H1 (cell line): ENCODE measurements around the gene ZNF367. TPM values are rescaled to one million over a fixed set of nuclear protein-coding genes. Genes with fewer than 3 reads are reported as not detected.

ENCODE experiments used
- ASH2L ChIP-seq: fragments of 200-600, 300-600 bp; sonication (generic); IDR thresholded peaks from one replicate; pipeline ENCODE4 v1.7.1; 2017; ENCODE audit warnings: low read length
- BCL11A ChIP-seq, 2 experiments: IDR thresholded peaks; one replicate each; pipeline ENCODE4 v1.6.1; 2011; ENCODE audit warnings: low read depth in 2 of 2, low read length in 2 of 2, mild to moderate bottlenecking in 2 of 2
- BRCA1 ChIP-seq: IDR thresholded peaks from 2 replicates; pipeline ENCODE4 v1.6.1; 2012; ENCODE audit warnings: low read depth, low read length, improper control_type of control experiment
- CBX5 ChIP-seq: fragments of 300-800, 300-1000 bp; sonication (generic); IDR thresholded peaks from 2 replicates; pipeline ENCODE4 v1.7.1; 2016; ENCODE audit warnings: antibody characterized with exemption, low read length, low read depth
- CBX8 ChIP-seq: fragments of 300-800, 300-1000 bp; sonication (generic); IDR thresholded peaks from 2 replicates; pipeline ENCODE4 v1.7.1; 2016; ENCODE audit warnings: low read depth, low read length, borderline replicate concordance
- CEBPB ChIP-seq: IDR thresholded peaks from 2 replicates; pipeline ENCODE4 v1.6.1; 2012; ENCODE audit warnings: low read depth, low read length
- CHD2 ChIP-seq: IDR thresholded peaks from 2 replicates; pipeline ENCODE4 v1.6.1; 2012; ENCODE audit warnings: low read length, improper control_type of control experiment
- CREB1 ChIP-seq: IDR thresholded peaks from 2 replicates; pipeline ENCODE4 v1.6.1; 2012; ENCODE audit warnings: inconsistent platforms
- EP300 ChIP-seq, 2 experiments: IDR thresholded peaks; 1 replicate in 1 of 2; 2 replicates in 1 of 2; pipeline ENCODE4 v1.6.1; 2011 to 2012; ENCODE audit warnings: low read depth in 2 of 2, low read length in 2 of 2, mild to moderate bottlenecking in 2 of 2, borderline replicate concordance in 1 of 2, inconsistent platforms in 1 of 2, moderate library complexity in 1 of 2
- FOSL1 ChIP-seq: IDR thresholded peaks from 2 replicates; pipeline ENCODE4 v1.6.1; 2011; ENCODE audit warnings: mild to moderate bottlenecking, low read depth, low read length, moderate library complexity; ENCODE audit not compliant: insufficient read depth
- JUN ChIP-seq: IDR thresholded peaks from 2 replicates; pipeline ENCODE4 v1.6.1; 2011; ENCODE audit warnings: low read depth, mild to moderate bottlenecking, improper control_type of control experiment, low read length
- KDM1A ChIP-seq: fragments of 200-600, 300-600 bp; sonication (generic); IDR thresholded peaks from 2 replicates; pipeline ENCODE4 v1.7.1; 2016; ENCODE audit warnings: mild to moderate bottlenecking, low read length, borderline replicate concordance
- MAFK ChIP-seq: IDR thresholded peaks from 2 replicates; pipeline ENCODE4 v1.6.1; 2012; ENCODE audit warnings: low read depth, mild to moderate bottlenecking, improper control_type of control experiment, low read length
- MAX ChIP-seq: IDR thresholded peaks from 2 replicates; pipeline ENCODE4 v1.6.1; 2012; ENCODE audit warnings: inconsistent platforms
- NRF1 ChIP-seq: IDR thresholded peaks from 2 replicates; pipeline ENCODE4 v1.6.1; 2011; ENCODE audit warnings: mild to moderate bottlenecking, low read depth, low read length, improper control_type of control experiment
- POLR2AphosphoS5 ChIP-seq: IDR thresholded peaks from 2 replicates; pipeline ENCODE4 v1.6.1; 2011; ENCODE audit warnings: low read depth, low read length
- SAP30 ChIP-seq: fragments of 300-600 bp; sonication (generic); IDR thresholded peaks from 2 replicates; pipeline ENCODE4 v1.7.1; 2012; ENCODE audit warnings: low read length, moderate library complexity, mild to moderate bottlenecking, inconsistent platforms; ENCODE audit not compliant: insufficient read depth, insufficient replicate concordance
- SIN3A ChIP-seq, 2 experiments: IDR thresholded peaks in 1 of 2; conservative IDR thresholded peaks in 1 of 2; 2 replicates each; pipeline ENCODE4 v1.6.1; 2011 to 2012; ENCODE audit warnings: low read length in 2 of 2, improper control_type of control experiment in 1 of 2, low read depth in 1 of 2, mild to moderate bottlenecking in 1 of 2
- SP2 ChIP-seq: IDR thresholded peaks from 2 replicates; pipeline ENCODE4 v1.6.1; 2012; ENCODE audit warnings: mild to moderate bottlenecking, low read length, inconsistent platforms
- TAF7 ChIP-seq: optimal IDR thresholded peaks from 2 replicates; pipeline ENCODE3; 2011; ENCODE audit warnings: low read depth, mild to moderate bottlenecking, inconsistent platforms, low read length, moderate library complexity, borderline replicate concordance
- YY1 ChIP-seq: IDR thresholded peaks from 2 replicates; pipeline ENCODE4 v1.6.1; 2011; ENCODE audit warnings: low read depth, mild to moderate bottlenecking, low read length
- polyA plus RNA-seq, 7 experiments: library from polyadenylated mRNA; depleted of rRNA in 3 of 7; stranded (reverse) in 5 of 7; unstranded in 2 of 7; fragments of >200 nt in 5 of 7; fragments of 200-250 nt in 2 of 7; gene quantifications; 1 replicate in 5 of 7; 2 replicates in 1 of 7; 4 replicates in 1 of 7; pipeline versions ENCODE4 v1.2.1 to v1.2.3, GENCODE V29; 2011 to 2013; ENCODE audit warnings: missing spikeins in 2 of 7, mixed read lengths in 2 of 7
- total RNA-seq: library from RNA; stranded (reverse); fragmentation: NEBNext Ultra II Directional; extraction: Animal tissue kit (Norgen Biotek cat#: 25700); gene quantifications from 2 replicates; pipeline ENCODE4 v1.2.1, GENCODE V29; 2021
- TF ChIP-seq, protein P1 (sequence below): IDR thresholded peaks from 2 replicates; pipeline ENCODE4 v1.6.1; 2011; ENCODE audit warnings: low read length, improper control_type of control experiment

Gene ZNF367
- total and polyA plus RNA-seq, 2 of the 8 experiments (the other 6 are each of a cell fraction or from before 2014, with no cell fraction given): 2.2 to 8.2 TPM

DNA sequence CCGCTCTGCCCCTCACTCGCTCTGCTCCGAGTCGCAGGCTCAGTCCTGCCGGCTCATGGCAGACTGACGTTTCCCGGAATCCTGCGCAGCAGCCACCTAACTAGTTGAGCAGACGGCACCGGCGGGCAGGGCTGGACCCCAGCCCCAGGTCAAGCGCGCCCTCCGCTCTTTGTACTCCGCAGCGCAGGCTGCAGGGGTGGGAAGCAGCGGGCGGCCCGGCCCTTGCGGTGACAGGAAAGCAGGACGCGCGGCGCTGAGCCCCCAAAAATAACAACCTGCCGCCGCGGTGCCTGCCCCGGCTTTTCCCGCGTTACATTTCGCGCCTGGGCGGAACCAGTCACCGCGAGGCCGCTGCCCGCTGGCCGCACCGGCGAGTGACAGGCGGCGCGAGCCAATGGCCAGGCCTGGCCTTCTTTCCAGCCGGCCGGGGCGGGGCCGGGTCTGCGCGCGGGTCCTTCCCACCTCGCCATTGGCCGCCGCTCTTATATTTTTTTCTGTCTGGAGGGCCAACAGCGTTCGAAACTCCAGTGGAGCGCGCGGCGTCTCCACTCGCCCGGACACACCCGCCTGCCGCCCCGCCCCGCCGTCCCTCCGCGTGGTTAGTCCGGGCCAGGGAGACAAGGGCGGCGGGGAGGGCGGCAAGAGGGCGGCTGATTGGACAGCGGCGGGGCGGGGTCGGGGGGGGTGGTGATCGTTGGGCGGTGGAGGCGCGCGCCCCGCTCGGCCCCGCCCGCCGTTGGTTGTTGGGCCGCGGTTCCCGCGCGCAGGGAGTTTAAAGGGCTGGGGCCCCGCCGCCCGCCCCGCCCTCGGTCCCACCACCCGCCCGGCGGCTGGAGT, at the start of gene ZNF367 (continued):
- TF ChIP-seq, protein P1, sequence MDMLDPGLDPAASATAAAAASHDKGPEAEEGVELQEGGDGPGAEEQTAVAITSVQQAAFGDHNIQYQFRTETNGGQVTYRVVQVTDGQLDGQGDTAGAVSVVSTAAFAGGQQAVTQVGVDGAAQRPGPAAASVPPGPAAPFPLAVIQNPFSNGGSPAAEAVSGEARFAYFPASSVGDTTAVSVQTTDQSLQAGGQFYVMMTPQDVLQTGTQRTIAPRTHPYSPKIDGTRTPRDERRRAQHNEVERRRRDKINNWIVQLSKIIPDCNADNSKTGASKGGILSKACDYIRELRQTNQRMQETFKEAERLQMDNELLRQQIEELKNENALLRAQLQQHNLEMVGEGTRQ: no peak
- no peak for TF ChIP-seq BCL11A (IDR thresholded peaks at IDR 0.05; ENCODE audit: low read depth in 2 of 2, low read length in 2 of 2)
- TF ChIP-seq ASH2L: no peak
- TF ChIP-seq TAF7: no peak
- no peak for TF ChIP-seq SAP30
- no peak for TF ChIP-seq MAFK
- no peak for TF ChIP-seq CBX8
- TF ChIP-seq CEBPB: no peak
- peak; percentile 28; the same call in 1 of the 2 replicates for TF ChIP-seq SP2
- peak; percentile 75 for TF ChIP-seq CHD2
- TF ChIP-seq MAX: peak; percentile 68; the same call in 1 of the 2 replicates
- TF ChIP-seq NRF1: no peak
- no peak for TF ChIP-seq JUN
- no peak for TF ChIP-seq KDM1A
- no peak for TF ChIP-seq YY1
- no peak; the same call in 1 of the 2 replicates for TF ChIP-seq CREB1
- TF ChIP-seq CBX5: no peak
- no peak for TF ChIP-seq EP300 (IDR thresholded peaks at IDR 0.05; ENCODE audit: borderline replicate concordance in 1 of 2, low read depth in 2 of 2, low read length in 2 of 2)
- TF ChIP-seq FOSL1: no peak
- peak in 1 of 2 experiments; percentile 63; a peak in 2 of 4 replicates for TF ChIP-seq SIN3A (conservative IDR thresholded peaks at IDR 0.05 in 1 of 2, IDR thresholded peaks at IDR 0.05 in 1 of 2; ENCODE audit: low read depth in 1 of 2, low read length in 2 of 2)
- TF ChIP-seq BRCA1: no peak
- TF ChIP-seq POLR2AphosphoS5: no peak
